ENCODE results near the gene SERPINB6. TPM values are rescaled to one million over a fixed set of nuclear protein-coding genes. Genes with fewer than 3 reads are reported as not detected.
"Not testable (repeated sequence)": the region's sequence is repeated elsewhere in the genome, so short reads cannot be mapped to it uniquely, and the experiment has no call there.

SERPINB6 gene
- total RNA-seq, 1 donor from 2014 or later, result 186 TPM

DNA sequence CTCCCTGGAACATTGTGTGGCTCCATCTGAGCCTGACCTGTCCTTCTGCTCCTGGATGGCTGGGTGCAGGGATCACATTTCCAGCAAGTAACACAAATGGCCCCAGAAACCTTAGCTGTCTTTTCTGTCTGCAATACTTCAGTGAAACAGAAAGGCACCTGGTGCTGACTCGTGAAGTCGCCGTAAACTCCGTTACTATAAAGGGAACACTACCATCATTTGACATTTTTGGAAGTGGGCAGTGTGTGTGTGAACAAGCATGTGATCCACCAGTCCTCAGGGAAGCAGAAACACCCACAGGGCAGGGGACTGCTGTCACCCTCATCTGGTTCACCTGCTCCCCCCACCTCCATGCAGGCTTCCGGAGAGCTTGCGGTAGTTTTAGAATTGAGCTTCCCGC, 23.9 kb downstream of the SERPINB6 start:
- Mint-ChIP-seq H3K27me3 (ENCODE audit: unreplicated experiment) (peaks cover 4% of the 10 kb centered on the region), H3K4me3 (ENCODE audit: unreplicated experiment) (peak overlapping the region; percentile 14), H3K27ac (ENCODE audit: unreplicated experiment) (no peak overlapping the region), H3K9me3 (ENCODE audit: unreplicated experiment) (no peaks in the 10 kb centered on the region), H3K4me1 (ENCODE audit: unreplicated experiment) (peaks cover 23% of the 10 kb centered on the region), H3K36me3 (ENCODE audit: low read depth, unreplicated experiment) (peaks cover 37% of the 10 kb centered on the region)
- TF ChIP-seq, protein P1, sequence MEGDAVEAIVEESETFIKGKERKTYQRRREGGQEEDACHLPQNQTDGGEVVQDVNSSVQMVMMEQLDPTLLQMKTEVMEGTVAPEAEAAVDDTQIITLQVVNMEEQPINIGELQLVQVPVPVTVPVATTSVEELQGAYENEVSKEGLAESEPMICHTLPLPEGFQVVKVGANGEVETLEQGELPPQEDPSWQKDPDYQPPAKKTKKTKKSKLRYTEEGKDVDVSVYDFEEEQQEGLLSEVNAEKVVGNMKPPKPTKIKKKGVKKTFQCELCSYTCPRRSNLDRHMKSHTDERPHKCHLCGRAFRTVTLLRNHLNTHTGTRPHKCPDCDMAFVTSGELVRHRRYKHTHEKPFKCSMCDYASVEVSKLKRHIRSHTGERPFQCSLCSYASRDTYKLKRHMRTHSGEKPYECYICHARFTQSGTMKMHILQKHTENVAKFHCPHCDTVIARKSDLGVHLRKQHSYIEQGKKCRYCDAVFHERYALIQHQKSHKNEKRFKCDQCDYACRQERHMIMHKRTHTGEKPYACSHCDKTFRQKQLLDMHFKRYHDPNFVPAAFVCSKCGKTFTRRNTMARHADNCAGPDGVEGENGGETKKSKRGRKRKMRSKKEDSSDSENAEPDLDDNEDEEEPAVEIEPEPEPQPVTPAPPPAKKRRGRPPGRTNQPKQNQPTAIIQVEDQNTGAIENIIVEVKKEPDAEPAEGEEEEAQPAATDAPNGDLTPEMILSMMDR (IDR thresholded peaks at IDR 0.05; ENCODE audit: unreplicated experiment), result no peak
- no peak for DNase-seq (ENCODE audit: low spot score)

DNA sequence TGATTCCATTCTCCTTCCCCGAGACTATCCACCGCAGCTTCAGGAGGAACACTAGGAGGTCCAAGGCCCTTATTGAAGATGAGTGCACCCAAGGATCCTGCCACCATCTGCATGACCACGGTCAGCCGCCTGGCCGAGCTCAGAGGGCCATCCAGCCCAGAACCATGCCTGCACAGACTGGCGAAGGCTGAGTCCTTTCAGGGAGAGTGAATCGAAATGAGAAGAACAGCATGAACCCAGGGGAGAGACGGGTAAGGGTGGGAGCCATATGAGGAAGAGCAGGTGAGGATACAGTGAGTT, 26.3 kb downstream of the SERPINB6 start:
- no peaks in the 10 kb centered on the region for H3K9me3 Mint-ChIP-seq (ENCODE audit: unreplicated experiment)
- H3K27me3 Mint-ChIP-seq (ENCODE audit: unreplicated experiment), result peaks cover 4% of the 10 kb centered on the region
- TF ChIP-seq, protein P1 (IDR thresholded peaks at IDR 0.05; ENCODE audit: unreplicated experiment), result no peak
- peak overlapping the region; percentile 31 for H3K27ac Mint-ChIP-seq (ENCODE audit: unreplicated experiment)
- DNase-seq (ENCODE audit: low spot score), result no peak
- no peak overlapping the region for H3K4me3 Mint-ChIP-seq (ENCODE audit: unreplicated experiment)
- H3K4me1 Mint-ChIP-seq (ENCODE audit: unreplicated experiment), result peaks cover 14% of the 10 kb centered on the region
- peaks cover 31% of the 10 kb centered on the region for H3K36me3 Mint-ChIP-seq (ENCODE audit: low read depth, unreplicated experiment)

DNA sequence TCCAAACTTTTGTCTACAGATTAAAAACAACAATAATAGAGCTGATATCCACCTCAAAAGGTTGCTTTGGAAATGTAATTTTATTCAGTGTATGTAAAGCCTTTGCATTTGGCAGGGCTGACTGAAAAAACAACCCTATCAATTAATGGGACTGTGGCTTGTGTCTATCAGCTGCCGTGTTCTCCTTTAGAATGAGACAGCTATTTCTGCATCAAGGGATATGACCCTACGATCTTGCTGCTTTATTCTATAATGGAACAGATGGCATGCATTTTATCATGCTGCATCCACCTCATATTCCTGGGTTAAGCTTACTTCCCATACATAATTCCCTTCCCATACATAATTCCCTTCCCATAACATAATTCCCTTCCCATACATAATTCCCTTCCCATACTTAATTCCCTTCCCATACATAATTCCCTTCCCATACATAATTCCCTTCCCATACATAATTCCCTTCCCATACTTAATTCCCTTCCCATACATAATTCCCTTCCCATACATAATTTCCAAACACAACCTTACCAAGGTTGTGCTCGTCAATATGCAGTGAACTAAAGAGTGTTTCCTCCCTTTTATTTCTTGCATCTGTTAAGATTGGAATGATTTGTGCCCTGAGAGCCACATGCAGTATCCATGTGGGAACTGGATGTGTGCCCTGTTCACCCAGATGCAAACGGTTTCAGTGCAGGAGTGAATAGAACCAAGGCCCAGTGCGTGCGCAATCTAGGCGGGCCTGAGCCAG, 26.8 kb downstream of the SERPINB6 start:
- Mint-ChIP-seq H3K27ac (ENCODE audit: unreplicated experiment) (no peak overlapping the region), H3K4me1 (ENCODE audit: unreplicated experiment) (peaks cover 12% of the 10 kb centered on the region), H3K4me3 (ENCODE audit: unreplicated experiment) (no peak overlapping the region), H3K9me3 (ENCODE audit: unreplicated experiment) (no peaks in the 10 kb centered on the region), H3K36me3 (ENCODE audit: low read depth, unreplicated experiment) (peaks cover 25% of the 10 kb centered on the region), H3K27me3 (ENCODE audit: unreplicated experiment) (peaks cover 2% of the 10 kb centered on the region)
- TF ChIP-seq, protein P1 (IDR thresholded peaks at IDR 0.05; ENCODE audit: unreplicated experiment), result no peak
- no peak for DNase-seq (ENCODE audit: low spot score)

DNA sequence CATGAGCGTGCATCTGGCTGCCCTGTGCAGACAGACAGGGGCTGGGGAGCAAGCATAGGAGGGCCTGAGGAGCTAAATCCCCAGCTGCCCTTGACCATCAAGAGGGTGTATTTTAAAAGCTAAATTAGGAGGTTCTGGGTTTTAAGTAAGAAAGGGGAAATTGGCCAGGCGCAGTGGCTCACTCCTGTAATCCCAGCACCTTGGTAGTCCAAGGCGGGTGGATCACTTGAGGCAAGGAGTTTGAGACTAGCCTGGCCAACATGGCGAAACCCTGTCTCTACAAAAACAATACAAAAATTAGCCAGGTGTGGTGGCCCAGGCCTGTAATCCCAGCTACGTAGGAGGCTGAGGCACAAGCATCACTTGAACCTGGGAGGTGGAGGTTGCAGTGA, 27.8 kb downstream of the SERPINB6 start:
- no peak for DNase-seq (ENCODE audit: low spot score)
- no peak overlapping the region for H3K27ac Mint-ChIP-seq (ENCODE audit: unreplicated experiment)
- no peaks in the 10 kb centered on the region for H3K9me3 Mint-ChIP-seq (ENCODE audit: unreplicated experiment)
- peaks cover 3% of the 10 kb centered on the region for H3K27me3 Mint-ChIP-seq (ENCODE audit: unreplicated experiment)
- H3K4me3 Mint-ChIP-seq (ENCODE audit: unreplicated experiment), result no peak overlapping the region
- H3K36me3 Mint-ChIP-seq (ENCODE audit: low read depth, unreplicated experiment), result peaks cover 15% of the 10 kb centered on the region
- TF ChIP-seq, protein P1 (IDR thresholded peaks at IDR 0.05; ENCODE audit: unreplicated experiment), result no peak
- peaks cover 12% of the 10 kb centered on the region for H3K4me1 Mint-ChIP-seq (ENCODE audit: unreplicated experiment)

DNA sequence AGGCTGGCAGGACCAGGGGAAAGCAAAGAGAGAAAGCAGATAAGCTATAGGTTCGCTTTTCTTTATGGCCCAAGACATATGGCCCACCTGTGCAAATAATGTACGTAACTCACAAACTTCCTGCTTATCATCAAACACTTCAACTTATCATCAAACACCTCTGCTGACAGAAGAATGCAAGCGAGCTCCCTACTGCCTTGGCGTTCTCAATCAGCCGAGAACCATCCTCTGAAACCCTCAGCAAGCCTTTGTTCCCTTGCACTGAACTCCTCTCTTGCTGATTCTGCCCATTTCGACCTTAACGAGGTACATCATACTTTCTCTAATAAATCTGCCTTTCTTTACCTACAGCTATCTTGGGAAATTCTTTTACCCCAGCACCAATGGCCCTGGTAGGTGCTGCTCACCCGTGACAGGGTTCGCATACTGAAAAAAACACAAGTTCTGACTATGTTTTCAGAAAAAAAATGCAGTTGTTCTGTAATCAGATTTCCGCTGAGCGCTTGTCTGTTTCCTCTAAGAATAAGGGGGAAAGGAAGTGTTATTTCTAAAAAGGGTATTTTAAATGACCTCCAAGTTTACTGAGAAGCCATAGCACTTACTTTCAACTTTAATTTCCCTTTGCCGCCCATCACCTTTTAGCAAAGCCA, 28.3 kb downstream of the SERPINB6 start:
- no peak overlapping the region for H3K4me3 Mint-ChIP-seq (ENCODE audit: unreplicated experiment)
- peaks cover 12% of the 10 kb centered on the region for H3K4me1 Mint-ChIP-seq (ENCODE audit: unreplicated experiment)
- peak overlapping the region; percentile 10 for H3K27ac Mint-ChIP-seq (ENCODE audit: unreplicated experiment)
- no peaks in the 10 kb centered on the region for H3K9me3 Mint-ChIP-seq (ENCODE audit: unreplicated experiment)
- TF ChIP-seq, protein P1 (IDR thresholded peaks at IDR 0.05; ENCODE audit: unreplicated experiment), result no peak
- H3K27me3 Mint-ChIP-seq (ENCODE audit: unreplicated experiment), result peaks cover 3% of the 10 kb centered on the region
- H3K36me3 Mint-ChIP-seq (ENCODE audit: low read depth, unreplicated experiment), result peaks cover 11% of the 10 kb centered on the region
- no peak for DNase-seq (ENCODE audit: low spot score)

DNA sequence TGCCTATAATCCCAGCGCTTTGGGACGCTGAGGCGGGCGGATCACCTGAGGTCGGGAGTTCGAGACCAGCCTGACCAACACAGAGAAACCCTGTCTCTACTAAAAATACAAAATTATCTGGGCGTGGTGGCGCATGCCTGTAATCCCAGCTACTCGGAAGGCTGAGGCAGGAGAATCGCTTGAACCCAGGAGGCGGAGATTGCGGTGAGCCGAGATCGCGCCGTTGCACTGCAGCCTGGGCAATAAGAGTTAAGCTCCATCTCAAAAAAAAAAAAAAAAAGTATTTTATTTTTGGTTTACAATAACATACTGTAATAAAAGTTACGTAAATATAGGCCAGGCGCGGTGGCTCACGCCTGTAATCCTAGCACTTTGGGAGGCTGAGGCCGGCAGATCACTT, 29.3 kb downstream of the SERPINB6 start:
- DNase-seq (ENCODE audit: low spot score); H3K27me3 Mint-ChIP-seq (ENCODE audit: unreplicated experiment); H3K4me3 Mint-ChIP-seq (ENCODE audit: unreplicated experiment); H3K9me3 Mint-ChIP-seq (ENCODE audit: unreplicated experiment); H3K27ac Mint-ChIP-seq (ENCODE audit: unreplicated experiment); H3K36me3 Mint-ChIP-seq (ENCODE audit: low read depth, unreplicated experiment): not testable (repeated sequence)
- H3K4me1 Mint-ChIP-seq (ENCODE audit: unreplicated experiment), result peaks cover 12% of the 10 kb centered on the region
